Body of pancreas (tissue), 4 donors: ENCODE measurements around the gene PILRA.

Source experiments
- CTCF ChIP-seq, 7 experiments: fragments of 450-650 bp in 4 of 7; fragments of 200-600 bp in 3 of 7; sonication (generic) in 3 of 7; IDR thresholded peaks; one replicate each; pipeline ENCODE4 v1.5.1; 2016 to 2019; ENCODE audit warnings: antibody characterized with exemption in 7 of 7
- POLR2A ChIP-seq, 3 donors: fragments of 450-650 bp; IDR thresholded peaks; one replicate each; pipeline ENCODE4 v1.6.1; 2016; ENCODE audit warnings: antibody characterized with exemption in 3 of 3, mild to moderate bottlenecking in 2 of 3

DNA sequence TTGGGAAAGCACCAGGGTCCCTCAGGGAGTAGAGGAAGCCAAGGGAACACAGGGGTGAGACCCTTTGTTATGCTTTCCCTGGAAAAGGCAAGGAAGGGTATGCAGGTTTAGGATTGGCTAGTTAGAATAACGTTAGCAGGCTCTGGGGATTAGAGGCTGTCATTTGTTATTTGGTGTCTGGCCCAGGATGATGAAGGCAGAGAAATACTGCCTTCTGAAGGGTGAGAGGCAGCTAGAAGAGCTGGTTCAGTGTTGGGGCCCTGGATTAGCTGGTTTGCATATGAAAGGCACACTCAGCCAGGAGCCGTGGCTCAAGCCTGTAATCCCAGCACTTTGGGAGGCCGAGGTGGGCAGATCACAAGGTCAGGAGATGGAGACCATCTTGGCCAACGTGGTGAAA lies 3.0 kb upstream of the PILRA start:
- TF ChIP-seq POLR2A (IDR thresholded peaks at IDR 0.05) (no peak), CTCF (IDR thresholded peaks at IDR 0.05) (no peak)
